ENCODE results near the gene MSH5.
"Not testable (repeated sequence)": the region's sequence is repeated elsewhere in the genome, so short reads cannot be mapped to it uniquely, and the experiment has no call there.

The MSH5 gene

GRCh38 chr6:31778193-31778592 lies 38.4 kb downstream of the MSH5 start:
- Mint-ChIP-seq H3K27me3 (peaks cover 5% of the 10 kb centered on the region), H3K36me3 (peaks cover 21% of the 10 kb centered on the region), H3K4me1 (peaks cover 36% of the 10 kb centered on the region), H3K4me3 (no peak overlapping the region), H3K27ac (peak overlapping the region; percentile 73), H3K9me3 (no peaks in the 10 kb centered on the region)
- no peak for DNase-seq
- CTCF ChIA-PET: interaction anchor here (0.6 to 2.4 kb wide), 5 partner anchors 12 to 44 kb away, joined by 3 to 11 read pairs (median 3); no protein-coding TSS in a partner anchor

- no peak overlapping the region for H3K4me3 Mint-ChIP-seq
- peaks cover 33% of the 10 kb centered on the region for H3K4me1 Mint-ChIP-seq
- no peak overlapping the region for H3K27ac Mint-ChIP-seq
- H3K9me3 Mint-ChIP-seq: no peaks in the 10 kb centered on the region
- peaks cover 25% of the 10 kb centered on the region for H3K36me3 Mint-ChIP-seq
- CTCF ChIA-PET: interaction anchor here (1.4 to 1.8 kb wide), 3 partner anchors 9 to 13 kb away, joined by 3 to 5 read pairs (median 4); no protein-coding TSS in a partner anchor
- peaks cover 5% of the 10 kb centered on the region for H3K27me3 Mint-ChIP-seq
- no peak for DNase-seq
These were observed 39.4 kb downstream of the MSH5 start for GRCh38 chr6:31778999-31779885.

DNA sequence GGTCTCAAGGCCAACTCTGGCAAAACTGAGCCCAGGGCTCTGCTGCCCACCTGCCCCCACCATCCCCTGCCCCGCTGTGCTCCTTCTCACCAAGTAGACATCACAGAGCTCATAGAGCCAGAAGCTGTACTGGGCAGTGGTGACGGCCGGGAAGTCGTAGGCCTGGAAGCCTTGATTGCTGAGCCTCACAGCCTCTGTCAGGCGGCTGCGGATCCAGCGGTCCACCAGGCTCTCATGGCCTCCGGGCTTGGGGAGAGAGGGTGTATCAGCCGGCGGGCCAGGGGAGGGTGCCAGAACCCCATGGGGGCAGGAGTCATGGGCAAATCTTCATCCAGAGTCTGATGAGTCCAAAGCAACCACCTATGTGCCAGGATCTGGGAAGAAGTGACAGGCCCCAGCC lies 40.1 kb downstream of the MSH5 start:
- H3K4me3 Mint-ChIP-seq: no peak overlapping the region
- H3K36me3 Mint-ChIP-seq: peaks cover 31% of the 10 kb centered on the region
- CTCF ChIA-PET: interaction anchor here (1.4 to 1.8 kb wide), 2 partner anchors 10 to 11 kb away, joined by 4 to 5 read pairs; no protein-coding TSS in a partner anchor

GRCh38 chr6:31780507-31781243 lies 40.9 kb downstream of the MSH5 start:
- peaks cover 34% of the 10 kb centered on the region for H3K36me3 Mint-ChIP-seq
- H3K27me3 Mint-ChIP-seq: peaks cover under 1% of the 10 kb centered on the region
- H3K27ac Mint-ChIP-seq: no peak overlapping the region
- H3K4me3 Mint-ChIP-seq: no peak overlapping the region
- peaks cover 24% of the 10 kb centered on the region for H3K4me1 Mint-ChIP-seq
- no peaks in the 10 kb centered on the region for H3K9me3 Mint-ChIP-seq
- CTCF ChIA-PET: interaction anchor here (0.6 to 1.8 kb wide), 3 partner anchors 10 to 11 kb away, joined by 3 to 5 read pairs (median 4); no protein-coding TSS in a partner anchor
- no peak for DNase-seq

More for the DNA sequence above, 40.1 kb downstream of the MSH5 start:
- H3K4me1 Mint-ChIP-seq: peaks cover 32% of the 10 kb centered on the region
- DNase-seq: no peak
- no peak overlapping the region for H3K27ac Mint-ChIP-seq
- H3K27me3 Mint-ChIP-seq: peaks cover 5% of the 10 kb centered on the region
- no peaks in the 10 kb centered on the region for H3K9me3 Mint-ChIP-seq

DNA sequence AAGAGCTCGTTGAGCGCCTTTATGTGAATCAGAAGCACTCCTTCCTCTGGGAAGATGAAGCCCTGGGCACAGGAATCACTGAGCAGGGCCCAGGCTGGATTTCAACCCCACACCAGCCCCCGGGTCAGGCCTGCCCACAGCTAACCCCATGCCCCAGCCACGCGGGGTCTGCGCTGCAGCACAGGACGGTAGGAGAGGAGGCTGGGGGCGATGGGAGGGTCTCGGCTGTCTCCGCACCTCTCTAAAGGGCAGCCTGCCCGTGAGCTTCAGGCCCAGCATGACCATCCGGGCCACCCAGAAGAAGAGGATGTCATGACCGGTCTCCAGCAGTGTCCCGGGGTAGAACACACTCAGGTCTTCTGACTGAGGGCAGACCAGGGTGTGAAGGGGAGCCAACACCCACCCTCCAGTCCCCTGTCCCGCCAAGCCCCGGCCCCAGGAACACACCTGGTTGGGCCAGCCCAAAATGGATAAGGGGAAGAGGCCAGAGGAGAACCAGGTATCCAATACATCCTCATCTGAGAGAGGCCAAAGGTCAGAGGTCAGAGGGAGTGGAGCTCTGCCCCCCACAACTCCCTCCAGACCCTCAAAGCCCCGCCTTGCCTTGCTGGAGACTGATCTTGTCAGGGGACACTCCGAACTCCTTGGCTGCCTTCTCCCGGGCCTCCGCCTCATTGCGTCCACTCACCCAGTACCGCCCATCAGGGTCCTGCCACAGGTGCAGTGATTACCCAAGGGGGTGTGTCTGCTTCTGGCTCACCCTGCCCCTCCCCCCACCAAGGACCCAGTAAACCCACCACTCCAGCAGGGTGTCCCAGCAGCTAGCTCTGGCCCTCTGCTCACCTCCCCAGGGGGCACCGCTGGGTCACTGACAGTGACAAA lies 41.7 kb downstream of the MSH5 start:
- H3K9me3 Mint-ChIP-seq: no peaks in the 10 kb centered on the region
- H3K4me3 Mint-ChIP-seq: no peak overlapping the region
- no peaks in the 10 kb centered on the region for H3K27me3 Mint-ChIP-seq
- DNase-seq: no peak
- CTCF ChIA-PET: interaction anchor here (0.7 to 1.4 kb wide), 2 partner anchors 10 to 13 kb away, joined by 3 to 4 read pairs; no protein-coding TSS in a partner anchor
- peaks cover 16% of the 10 kb centered on the region for H3K4me1 Mint-ChIP-seq
- H3K36me3 Mint-ChIP-seq: peaks cover 35% of the 10 kb centered on the region
- no peak overlapping the region for H3K27ac Mint-ChIP-seq

- Mint-ChIP-seq H3K27me3 (no peaks in the 10 kb centered on the region), H3K4me1 (peaks cover 8% of the 10 kb centered on the region), H3K27ac (peak overlapping the region; percentile 28), H3K36me3 (peaks cover 37% of the 10 kb centered on the region), H3K9me3 (no peaks in the 10 kb centered on the region), H3K4me3 (no peak overlapping the region)
- no peak for DNase-seq
- CTCF ChIA-PET: interaction anchor here (1.1 kb wide), 1 partner anchor 10 kb away, joined by 4 read pairs; no protein-coding TSS in a partner anchor
These were observed 42.5 kb downstream of the MSH5 start for GRCh38 chr6:31782126-31782855.

DNA sequence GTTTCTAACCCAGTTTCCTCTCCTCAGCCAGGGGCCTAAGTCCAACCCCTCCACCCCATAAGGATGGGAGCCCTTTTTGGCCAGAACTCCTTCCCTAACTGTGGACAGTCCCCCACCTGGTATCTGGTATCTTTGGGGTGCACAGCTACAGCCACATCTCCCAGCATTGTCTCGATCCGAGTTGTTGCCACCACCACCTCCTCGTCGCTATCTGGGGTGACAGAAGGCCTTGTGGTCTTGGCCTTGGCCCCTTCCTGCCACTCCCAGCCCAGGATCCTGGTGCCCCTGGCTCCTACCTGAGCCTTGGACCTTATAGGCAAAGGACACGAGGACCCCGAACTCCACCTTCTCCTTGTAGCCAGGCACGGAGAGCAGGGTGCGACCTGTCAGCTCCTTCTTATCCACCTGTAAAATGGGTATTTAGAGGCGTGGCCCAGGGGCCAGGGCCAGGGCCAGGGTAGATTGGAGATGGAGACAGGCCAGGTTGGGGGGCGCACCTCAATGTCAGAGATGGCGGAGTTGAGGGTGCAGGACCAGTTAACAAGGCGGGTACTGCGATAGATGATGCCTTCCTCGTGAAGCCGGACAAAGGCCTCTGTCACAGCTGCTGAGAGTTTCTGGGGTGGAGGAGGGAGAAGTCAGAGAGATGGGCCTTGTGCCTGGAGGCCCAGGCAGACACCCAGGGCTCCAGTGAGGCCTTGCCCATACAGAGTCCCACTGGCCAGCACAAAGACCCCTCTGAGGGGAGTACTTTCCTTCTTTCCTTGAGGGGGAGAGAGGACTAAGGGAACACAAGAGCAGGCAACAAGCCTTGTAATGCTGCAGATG lies 44.5 kb downstream of the MSH5 start:
- no peak for DNase-seq
- Mint-ChIP-seq H3K9me3 (no peaks in the 10 kb centered on the region), H3K27ac (peak overlapping the region; percentile 31), H3K36me3 (peaks cover 32% of the 10 kb centered on the region), H3K4me3 (no peak overlapping the region), H3K4me1 (peaks cover 3% of the 10 kb centered on the region), H3K27me3 (no peaks in the 10 kb centered on the region)
- CTCF ChIA-PET: interaction anchor here (1.3 kb wide), 1 partner anchor 14 kb away, joined by 4 read pairs; no protein-coding TSS in a partner anchor

GRCh38 chr6:31785475-31785874 lies 45.7 kb downstream of the MSH5 start:
- Mint-ChIP-seq H3K27ac (no peak overlapping the region), H3K9me3 (no peaks in the 10 kb centered on the region), H3K4me1 (peaks cover 3% of the 10 kb centered on the region), H3K27me3 (no peaks in the 10 kb centered on the region), H3K4me3 (no peak overlapping the region), H3K36me3 (peaks cover 31% of the 10 kb centered on the region)
- CTCF ChIA-PET: interaction anchor here (1.3 kb wide), 1 partner anchor 16 kb away, joined by 4 read pairs; no protein-coding TSS in a partner anchor
- no peak for DNase-seq

- no peak overlapping the region for H3K4me3 Mint-ChIP-seq
- peak overlapping the region; percentile 72 for H3K27ac Mint-ChIP-seq
- H3K4me1 Mint-ChIP-seq: peaks cover 32% of the 10 kb centered on the region
- no peaks in the 10 kb centered on the region for H3K27me3 Mint-ChIP-seq
- peaks cover 23% of the 10 kb centered on the region for H3K36me3 Mint-ChIP-seq
- H3K9me3 Mint-ChIP-seq: no peaks in the 10 kb centered on the region
- peak; percentile 54 for DNase-seq
- CTCF ChIA-PET: interaction anchor here (0.7 to 3.2 kb wide), 12 partner anchors 9 to 125 kb away, joined by 3 to 11 read pairs (median 4); partner anchors contain the start of genes HSPA1A, HSPA1L and VWA7
These were observed 51.7 kb downstream of the MSH5 start for GRCh38 chr6:31791324-31792089.

GRCh38 chr6:31792090-31792374 lies 52.2 kb downstream of the MSH5 start:
- CTCF ChIA-PET: interaction anchor here (0.7 to 2.3 kb wide), 9 partner anchors 9 to 125 kb away, joined by 3 to 11 read pairs (median 4); partner anchors contain the start of gene VWA7
- H3K27me3 Mint-ChIP-seq: no peaks in the 10 kb centered on the region
- H3K36me3 Mint-ChIP-seq: peaks cover 23% of the 10 kb centered on the region
- H3K4me3 Mint-ChIP-seq: no peak overlapping the region
- no peak for DNase-seq
- no peaks in the 10 kb centered on the region for H3K9me3 Mint-ChIP-seq
- peaks cover 37% of the 10 kb centered on the region for H3K4me1 Mint-ChIP-seq
- no peak overlapping the region for H3K27ac Mint-ChIP-seq

DNA sequence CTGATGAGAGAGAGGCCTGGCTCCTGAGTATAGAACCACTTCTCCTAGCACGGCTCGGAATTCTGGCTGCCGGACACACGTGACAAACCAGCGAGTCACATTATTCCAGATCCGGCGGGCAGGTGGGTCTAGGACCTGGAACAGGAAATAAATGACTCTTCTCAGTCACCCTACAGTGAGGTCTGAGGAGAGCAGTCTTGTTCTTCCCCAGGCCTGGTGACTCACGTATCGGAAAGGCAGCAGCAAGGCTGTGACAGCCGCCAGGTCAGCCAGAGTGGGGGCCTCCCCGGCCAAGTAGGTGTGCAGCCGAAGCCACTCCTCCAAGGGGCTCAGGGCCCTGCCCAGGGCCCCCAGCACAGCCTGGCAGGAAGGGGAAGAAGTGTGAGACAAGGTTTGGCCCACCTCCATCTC lies 53.0 kb downstream of the MSH5 start:
- H3K4me1 Mint-ChIP-seq: peaks cover 44% of the 10 kb centered on the region
- no peak for DNase-seq
- H3K9me3 Mint-ChIP-seq: no peaks in the 10 kb centered on the region
- CTCF ChIA-PET: interaction anchor here (0.7 to 2.0 kb wide), 3 partner anchors 10 to 46 kb away, joined by 3 to 11 read pairs (median 4); partner anchors contain the start of gene VWA7
- no peaks in the 10 kb centered on the region for H3K27me3 Mint-ChIP-seq
- no peak overlapping the region for H3K4me3 Mint-ChIP-seq
- H3K36me3 Mint-ChIP-seq: peaks cover 30% of the 10 kb centered on the region
- no peak overlapping the region for H3K27ac Mint-ChIP-seq

- DNase-seq, H3K27me3 Mint-ChIP-seq, CTCF ChIA-PET, H3K9me3 Mint-ChIP-seq: not testable (repeated sequence)
- H3K36me3 Mint-ChIP-seq: peaks cover 32% of the 10 kb centered on the region
- H3K4me1 Mint-ChIP-seq: peaks cover 52% of the 10 kb centered on the region
- H3K4me3 Mint-ChIP-seq: peak overlapping the region; percentile 98
- peak overlapping the region; percentile 33 for H3K27ac Mint-ChIP-seq
These were observed 54.1 kb downstream of the MSH5 start for GRCh38 chr6:31793927-31794245.

Data from activated naive CD4-positive, alpha-beta T cell treated with anti-CD3 and anti-CD28 coated beads, Interleukin-2, amount 10 ng/mL, durations not matched to agents 7 days and 5 days (primary cell).